Measurements from ENCODE around the gene CYP2C18.
"Not testable (repeated sequence)": the region's sequence is repeated elsewhere in the genome, so short reads cannot be mapped to it uniquely, and the experiment has no call there.

Gene CYP2C18

GRCh38 chr10:94747838-94748237 is 64.3 kb downstream of the CYP2C18 start:
- DNase-seq (ENCODE audit: low spot score) = no peak

GRCh38 chr10:94757916-94758315 is 74.4 kb downstream of the CYP2C18 start:
- DNase-seq (ENCODE audit: low spot score) = no peak

GRCh38 chr10:94760586-94761178 is 77.2 kb downstream of the CYP2C18 start:
- DNase-seq (ENCODE audit: low spot score) = no peak

- no peak for DNase-seq (ENCODE audit: low spot score)
Observed at GRCh38 chr10:94762393-94762792, 78.9 kb downstream of the CYP2C18 start, which contains the start of gene CYP2C19. Gene CYP2C19 (plus strand): TSS chr10:94762681. CDS start chr10:94762706, 25 bp downstream.

GRCh38 chr10:94775425-94775824 is 91.9 kb downstream of the CYP2C18 start:
- not testable (repeated sequence) for DNase-seq (ENCODE audit: low spot score)

- no peak for DNase-seq (ENCODE audit: low spot score)
Observed at GRCh38 chr10:94777886-94778458, 94.4 kb downstream of the CYP2C18 start.

- no peak for DNase-seq (ENCODE audit: low spot score)
Observed at GRCh38 chr10:94780844-94781243, 97.3 kb downstream of the CYP2C18 start.

GRCh38 chr10:94784256-94784655 is 100.7 kb downstream of the CYP2C18 start:
- no peak for DNase-seq (ENCODE audit: low spot score)

GRCh38 chr10:94785211-94785610 is 101.7 kb downstream of the CYP2C18 start:
- DNase-seq (ENCODE audit: low spot score) = no peak

All from activated CD4-positive, alpha-beta T cell treated with anti-CD3 and anti-CD28 coated beads, Interleukin-2, Interleukin-4, amounts not matched to agents 100 ng/mL and 50 ng/mL, durations not matched to agents 16 hours and 8 hours (primary cell).